Ascending aorta (tissue), 2 donors: ENCODE results near the gene PIGM. TPM values are rescaled to one million over a fixed set of nuclear protein-coding genes. Genes with fewer than 3 reads are reported as not detected.

Source experiments
- DNase-seq, 2 donors: peaks; one replicate each; pipeline ENCODE4 v3.0.0-alpha.2; 2019; ENCODE audit warnings: low spot score in 2 of 2
- H3K27ac ChIP-seq, 2 donors: fragments of 200-600 bp; sonication (generic); one replicate each; pipeline ENCODE4 v1.5.1; 2016 to 2017; ENCODE audit warnings: mild to moderate bottlenecking in 1 of 2
- H3K27me3 ChIP-seq: fragments of 200-600 bp; sonication (generic); one replicate; pipeline ENCODE4 v1.5.1; 2017
- H3K36me3 ChIP-seq, 2 donors: fragments of 200-600 bp; sonication (generic); one replicate each; pipeline ENCODE4 v1.5.1; 2016
- H3K4me1 ChIP-seq, 2 donors: fragments of 200-600 bp; sonication (generic); one replicate each; pipeline ENCODE4 v1.5.1; 2016 to 2017; ENCODE audit warnings: mild to moderate bottlenecking in 1 of 2
- H3K4me3 ChIP-seq, 2 donors: fragments of 200-600 bp; sonication (generic); one replicate each; pipeline ENCODE4 v1.5.1; 2016 to 2017; ENCODE audit warnings: mild to moderate bottlenecking in 1 of 2
- H3K9me3 ChIP-seq, 2 donors: fragments of 200-600 bp; sonication (generic); one replicate each; pipeline ENCODE4 v1.5.1; 2016
- intact Hi-C: fragments of 100-400 bp; cut with DNase I; formaldehyde crosslinking; loops from one replicate; pipeline ENCODE4 v1.15.1; 2023
- total RNA-seq: library from RNA; depleted of rRNA; stranded (reverse); fragments of >200 nt; gene quantifications from one replicate; pipeline ENCODE4 v1.1.0, GENCODE V29; 2016
- TF ChIP-seq, protein P1 (sequence below), 3 experiments: fragments of 200-600 bp in 2 of 3; fragments of 450-650 bp in 1 of 3; sonication (generic) in 2 of 3; IDR thresholded peaks; one replicate each; pipeline ENCODE4 v1.5.1; 2016 to 2019; ENCODE audit warnings: antibody characterized with exemption in 3 of 3, mild to moderate bottlenecking in 1 of 3, moderate library complexity in 1 of 3

The PIGM gene
- total RNA-seq, 1 donor from 2014 or later: 6.1 TPM

DNA sequence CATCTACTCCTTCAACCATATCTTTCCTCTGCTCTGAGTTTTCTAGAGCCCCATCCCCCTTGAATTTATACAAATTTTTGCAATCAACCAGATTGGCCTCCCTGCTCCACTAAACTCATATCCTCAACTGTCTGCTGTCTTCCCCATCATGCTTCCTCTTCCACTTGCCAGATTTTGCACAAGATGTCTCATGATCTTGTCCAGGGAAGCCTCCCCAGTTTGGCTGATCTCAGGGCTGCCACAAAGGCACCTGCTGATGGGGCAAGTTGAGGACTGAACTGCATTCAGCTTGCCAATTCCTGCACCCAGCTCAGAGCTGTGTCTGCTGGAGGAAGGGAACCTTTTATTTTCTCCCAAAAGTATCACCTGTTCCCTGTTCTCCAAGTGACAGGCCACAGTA is 45.7 kb upstream of the PIGM start:
- intact Hi-C loops: no loop called here
- H3K9me3 ChIP-seq: no peaks in the 10 kb centered on the region
- H3K4me3 ChIP-seq: no peak overlapping the region
- TF ChIP-seq, protein P1, sequence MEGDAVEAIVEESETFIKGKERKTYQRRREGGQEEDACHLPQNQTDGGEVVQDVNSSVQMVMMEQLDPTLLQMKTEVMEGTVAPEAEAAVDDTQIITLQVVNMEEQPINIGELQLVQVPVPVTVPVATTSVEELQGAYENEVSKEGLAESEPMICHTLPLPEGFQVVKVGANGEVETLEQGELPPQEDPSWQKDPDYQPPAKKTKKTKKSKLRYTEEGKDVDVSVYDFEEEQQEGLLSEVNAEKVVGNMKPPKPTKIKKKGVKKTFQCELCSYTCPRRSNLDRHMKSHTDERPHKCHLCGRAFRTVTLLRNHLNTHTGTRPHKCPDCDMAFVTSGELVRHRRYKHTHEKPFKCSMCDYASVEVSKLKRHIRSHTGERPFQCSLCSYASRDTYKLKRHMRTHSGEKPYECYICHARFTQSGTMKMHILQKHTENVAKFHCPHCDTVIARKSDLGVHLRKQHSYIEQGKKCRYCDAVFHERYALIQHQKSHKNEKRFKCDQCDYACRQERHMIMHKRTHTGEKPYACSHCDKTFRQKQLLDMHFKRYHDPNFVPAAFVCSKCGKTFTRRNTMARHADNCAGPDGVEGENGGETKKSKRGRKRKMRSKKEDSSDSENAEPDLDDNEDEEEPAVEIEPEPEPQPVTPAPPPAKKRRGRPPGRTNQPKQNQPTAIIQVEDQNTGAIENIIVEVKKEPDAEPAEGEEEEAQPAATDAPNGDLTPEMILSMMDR (IDR thresholded peaks at IDR 0.05): no peak
- H3K36me3 ChIP-seq: no peaks in the 10 kb centered on the region
- peaks cover 0 to 8% of the 10 kb centered on the region in 2 donors for H3K4me1 ChIP-seq
- no peaks in the 10 kb centered on the region for H3K27me3 ChIP-seq
- H3K27ac ChIP-seq: no peak overlapping the region
- no peak for DNase-seq

DNA sequence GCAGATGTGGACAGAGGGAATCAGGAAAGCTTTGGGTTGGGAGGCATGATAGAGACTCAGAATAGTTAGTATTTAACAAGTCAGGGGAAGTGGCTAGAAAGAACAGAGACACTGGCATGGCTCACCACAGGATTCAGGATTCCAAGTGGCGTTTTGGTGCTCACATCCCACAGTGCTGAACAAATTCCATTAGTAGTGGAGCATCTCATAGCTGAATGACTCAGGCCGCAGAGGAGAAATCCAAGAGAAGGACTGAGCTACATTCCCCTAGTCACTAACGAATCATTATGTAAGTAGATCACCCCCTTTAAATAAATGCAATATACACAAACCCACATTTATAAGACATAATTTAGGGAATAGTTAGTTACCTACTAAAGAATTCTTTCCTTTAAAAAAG is 44.5 kb upstream of the PIGM start:
- TF ChIP-seq, protein P1 (IDR thresholded peaks at IDR 0.05): no peak
- intact Hi-C loops: no loop called here

DNA sequence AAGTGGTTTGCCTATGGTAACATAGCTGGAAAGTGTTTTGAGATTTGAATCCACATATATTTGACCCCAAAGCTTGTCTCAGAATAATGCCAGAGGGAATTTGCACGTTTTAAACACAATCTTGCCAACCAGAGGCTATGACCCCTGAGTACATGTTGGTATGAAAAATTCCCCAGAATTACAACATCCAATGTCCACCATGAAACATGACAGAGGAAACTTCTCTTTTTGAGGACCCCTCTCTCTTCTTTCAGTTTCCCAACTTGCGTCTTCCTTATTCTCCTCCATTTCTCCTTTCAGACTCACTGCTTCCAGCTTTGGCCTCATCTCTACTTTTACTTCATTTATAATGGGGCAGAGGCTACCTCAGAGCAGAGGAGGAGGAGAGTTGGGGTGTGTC is 44.0 kb upstream of the PIGM start:
- intact Hi-C loops: no loop called here
- H3K27ac ChIP-seq: no peak overlapping the region
- DNase-seq: no peak
- H3K4me1 ChIP-seq: peaks cover 0 to 1% of the 10 kb centered on the region in 2 donors
- TF ChIP-seq, protein P1 (IDR thresholded peaks at IDR 0.05): no peak
- H3K4me3 ChIP-seq: no peak overlapping the region
- H3K27me3 ChIP-seq: no peaks in the 10 kb centered on the region
- H3K36me3 ChIP-seq: no peaks in the 10 kb centered on the region
- no peaks in the 10 kb centered on the region for H3K9me3 ChIP-seq

More for the DNA sequence above, 44.5 kb upstream of the PIGM start:
- Histone ChIP-seq H3K4me3 (no peak overlapping the region), H3K4me1 (peaks cover 0 to 4% of the 10 kb centered on the region in 2 donors), H3K27me3 (no peaks in the 10 kb centered on the region), H3K9me3 (no peaks in the 10 kb centered on the region), H3K27ac (no peak overlapping the region), H3K36me3 (no peaks in the 10 kb centered on the region)
- DNase-seq: no peak

DNA sequence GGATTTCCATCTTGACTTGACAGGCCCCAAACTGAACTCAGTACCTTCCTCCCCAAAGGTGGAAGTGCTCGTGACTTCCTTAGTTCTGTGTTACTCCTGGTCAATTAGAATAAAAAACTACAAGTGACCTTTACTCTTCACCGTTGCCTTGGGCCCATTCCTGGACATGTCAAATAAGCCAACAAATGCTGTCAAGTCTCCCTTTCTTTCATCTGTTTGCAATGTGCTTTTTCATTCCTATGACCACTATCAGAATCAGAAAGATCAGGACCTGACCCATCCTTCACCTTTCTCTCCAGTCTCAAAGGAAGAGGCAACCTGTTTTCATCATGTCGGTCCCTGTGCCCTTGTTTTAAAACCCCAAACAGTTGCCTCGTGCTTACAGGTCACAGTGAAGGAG is 43.1 kb upstream of the PIGM start:
- Histone ChIP-seq H3K4me1 (peaks cover 0 to 5% of the 10 kb centered on the region in 2 donors), H3K9me3 (no peaks in the 10 kb centered on the region), H3K27ac (no peak overlapping the region), H3K27me3 (no peaks in the 10 kb centered on the region), H3K4me3 (no peak overlapping the region), H3K36me3 (no peaks in the 10 kb centered on the region)
- TF ChIP-seq, protein P1 (IDR thresholded peaks at IDR 0.05): no peak
- no peak for DNase-seq
- intact Hi-C loops: no loop called here

DNA sequence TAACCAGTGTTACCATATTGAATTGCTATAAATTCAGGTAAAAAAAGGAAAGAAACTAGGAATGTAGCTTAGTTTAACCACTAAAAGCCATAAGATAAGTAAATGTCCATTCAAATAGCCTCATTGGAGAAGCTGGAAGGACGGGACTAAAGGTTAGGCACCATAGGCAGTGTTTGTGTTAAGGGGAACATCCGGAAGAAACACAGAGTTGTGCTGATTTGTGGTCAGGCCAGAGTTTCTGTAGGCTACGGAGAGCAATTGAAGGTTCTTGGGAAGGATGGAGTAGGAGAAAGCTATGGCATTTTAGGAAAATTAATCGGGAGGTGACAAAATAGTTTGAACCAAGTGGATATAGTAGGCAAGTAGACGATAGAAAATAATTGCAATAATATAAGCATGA is 39.5 kb upstream of the PIGM start:
- Histone ChIP-seq H3K4me1 (peaks cover 0 to 7% of the 10 kb centered on the region in 2 donors), H3K4me3 (no peak overlapping the region)

More for the DNA sequence above, 39.5 kb upstream of the PIGM start:
- intact Hi-C loops: no loop called here
- Histone ChIP-seq H3K27ac (no peak overlapping the region), H3K27me3 (no peaks in the 10 kb centered on the region), H3K36me3 (no peaks in the 10 kb centered on the region), H3K9me3 (no peaks in the 10 kb centered on the region)
- TF ChIP-seq, protein P1 (IDR thresholded peaks at IDR 0.05): no peak
- DNase-seq: no peak
